Jurkat, Clone E6-1 (cell line): ENCODE results near the gene RPGRIP1.
"Not testable (repeated sequence)": the region's sequence is repeated elsewhere in the genome, so short reads cannot be mapped to it uniquely, and the experiment has no call there.

Experiments used
- DNase-seq: peaks from one replicate; pipeline ENCODE4 v3.0.0-alpha.2; 2011; ENCODE audit warnings: low read depth, low spot score
- H3K4me3 ChIP-seq: 2 replicates; pipeline ENCODE4 v1.5.1; 2011; ENCODE audit warnings: mild to moderate bottlenecking, low read length, control low read depth, moderate library complexity

Gene RPGRIP1

GRCh38 chr14:21287168-21287567 lies 7.3 kb downstream of the RPGRIP1 start:
- no peak for DNase-seq
- no peak overlapping the region for H3K4me3 ChIP-seq

- DNase-seq, H3K4me3 ChIP-seq: not testable (repeated sequence)
Measured at GRCh38 chr14:21294026-21294425, 14.1 kb downstream of the RPGRIP1 start.

GRCh38 chr14:21298358-21298757 lies 18.5 kb downstream of the RPGRIP1 start:
- DNase-seq: no peak

GRCh38 chr14:21299562-21300130 lies 19.8 kb downstream of the RPGRIP1 start:
- no peak for DNase-seq
- no peak overlapping the region for H3K4me3 ChIP-seq

More at GRCh38 chr14:21298358-21298757, 18.5 kb downstream of the RPGRIP1 start:
- no peak overlapping the region for H3K4me3 ChIP-seq

GRCh38 chr14:21300892-21301291 lies 21.0 kb downstream of the RPGRIP1 start:
- no peak for DNase-seq
- H3K4me3 ChIP-seq: no peak overlapping the region

- H3K4me3 ChIP-seq: no peak overlapping the region
- DNase-seq: no peak
Measured at GRCh38 chr14:21302013-21302835, 22.3 kb downstream of the RPGRIP1 start.

GRCh38 chr14:21302836-21303140 lies 22.9 kb downstream of the RPGRIP1 start:
- DNase-seq, H3K4me3 ChIP-seq: not testable (repeated sequence)

GRCh38 chr14:21307637-21308036 lies 27.8 kb downstream of the RPGRIP1 start:
- no peak overlapping the region for H3K4me3 ChIP-seq
- no peak for DNase-seq

GRCh38 chr14:21308132-21308478 lies 28.2 kb downstream of the RPGRIP1 start:
- DNase-seq: no peak
- no peak overlapping the region for H3K4me3 ChIP-seq

GRCh38 chr14:21308479-21309237 lies 28.8 kb downstream of the RPGRIP1 start:
- peak; percentile 25 for DNase-seq
- no peak overlapping the region for H3K4me3 ChIP-seq

- no peak for DNase-seq
- no peak overlapping the region for H3K4me3 ChIP-seq
Measured at GRCh38 chr14:21309238-21309636, 29.4 kb downstream of the RPGRIP1 start.

- no peak overlapping the region for H3K4me3 ChIP-seq
Measured at GRCh38 chr14:21309956-21310355, 30.1 kb downstream of the RPGRIP1 start.

GRCh38 chr14:21311614-21312013 lies 31.7 kb downstream of the RPGRIP1 start:
- H3K4me3 ChIP-seq: no peak overlapping the region
- DNase-seq: no peak

More at GRCh38 chr14:21309956-21310355, 30.1 kb downstream of the RPGRIP1 start:
- no peak for DNase-seq

GRCh38 chr14:21313512-21313911 lies 33.6 kb downstream of the RPGRIP1 start:
- no peak overlapping the region for H3K4me3 ChIP-seq
- no peak for DNase-seq

- H3K4me3 ChIP-seq: no peak overlapping the region
- no peak for DNase-seq
Measured at GRCh38 chr14:21317398-21317797, 37.5 kb downstream of the RPGRIP1 start.

GRCh38 chr14:21320913-21321312 lies 41.0 kb downstream of the RPGRIP1 start:
- no peak overlapping the region for H3K4me3 ChIP-seq
- DNase-seq: no peak

GRCh38 chr14:21322716-21323115 lies 42.8 kb downstream of the RPGRIP1 start:
- DNase-seq: no peak
- H3K4me3 ChIP-seq: no peak overlapping the region

- no peak overlapping the region for H3K4me3 ChIP-seq
- no peak for DNase-seq
Measured at GRCh38 chr14:21326972-21327371, 47.1 kb downstream of the RPGRIP1 start.
